Measurements from ENCODE around the gene ESRRB. TPM values are rescaled to one million over a fixed set of nuclear protein-coding genes. Genes with fewer than 3 reads are reported as not detected.

The ESRRB gene
- total RNA-seq, 2 donors from 2014 or later: 1.1 to 1.2 TPM

DNA sequence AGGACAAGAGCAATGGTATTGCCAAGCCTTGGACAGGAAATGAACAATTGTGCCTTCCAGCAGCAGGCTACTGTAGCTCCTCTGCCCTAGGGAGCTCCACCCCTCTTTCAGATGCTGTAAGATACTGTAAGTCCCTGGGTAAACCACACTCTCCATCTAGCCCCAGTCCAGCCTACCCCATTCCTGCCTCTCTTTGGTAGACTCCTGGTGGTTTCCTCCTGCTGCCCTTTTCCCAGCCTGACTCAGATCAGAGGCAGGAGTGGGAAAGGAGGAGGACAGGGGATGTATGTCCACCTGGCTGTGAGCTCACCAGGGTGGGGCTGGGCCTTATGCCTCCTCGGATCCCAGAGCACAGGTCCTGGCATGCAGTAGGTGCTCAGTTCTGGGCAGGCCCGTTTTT is 174.6 kb downstream of the ESRRB start:
- no peaks in the 10 kb centered on the region for H3K36me3 Mint-ChIP-seq (ENCODE audit: low read depth)
- Histone ChIP-seq H3K4me1 (ENCODE audit: control insufficient read depth, insufficient read depth, low read length) (no peaks in the 10 kb centered on the region), H3K9me3 (ENCODE audit: control insufficient read depth, low read length) (no peaks in the 10 kb centered on the region), H3K4me3 (ENCODE audit: low read length) (no peak overlapping the region), H3K9ac (ENCODE audit: extremely low read depth, low read length, poor library complexity, severe bottlenecking) (no peak overlapping the region), H3K27me3 (ENCODE audit: control insufficient read depth, insufficient read depth, low read length, poor library complexity, severe bottlenecking) (no peaks in the 10 kb centered on the region), H3K36me3 (ENCODE audit: control insufficient read depth, insufficient read depth, low read length) (no peaks in the 10 kb centered on the region), H3K27ac (ENCODE audit: low read depth, low read length) (no peak overlapping the region)
- DNase-seq: peak; percentile 74
- H3K4me3 Mint-ChIP-seq: no peak overlapping the region
- no peaks in the 10 kb centered on the region for H3K27me3 Mint-ChIP-seq (ENCODE audit: insufficient read depth)
- H3K9me3 Mint-ChIP-seq: no peaks in the 10 kb centered on the region
- TF ChIP-seq, protein P1, sequence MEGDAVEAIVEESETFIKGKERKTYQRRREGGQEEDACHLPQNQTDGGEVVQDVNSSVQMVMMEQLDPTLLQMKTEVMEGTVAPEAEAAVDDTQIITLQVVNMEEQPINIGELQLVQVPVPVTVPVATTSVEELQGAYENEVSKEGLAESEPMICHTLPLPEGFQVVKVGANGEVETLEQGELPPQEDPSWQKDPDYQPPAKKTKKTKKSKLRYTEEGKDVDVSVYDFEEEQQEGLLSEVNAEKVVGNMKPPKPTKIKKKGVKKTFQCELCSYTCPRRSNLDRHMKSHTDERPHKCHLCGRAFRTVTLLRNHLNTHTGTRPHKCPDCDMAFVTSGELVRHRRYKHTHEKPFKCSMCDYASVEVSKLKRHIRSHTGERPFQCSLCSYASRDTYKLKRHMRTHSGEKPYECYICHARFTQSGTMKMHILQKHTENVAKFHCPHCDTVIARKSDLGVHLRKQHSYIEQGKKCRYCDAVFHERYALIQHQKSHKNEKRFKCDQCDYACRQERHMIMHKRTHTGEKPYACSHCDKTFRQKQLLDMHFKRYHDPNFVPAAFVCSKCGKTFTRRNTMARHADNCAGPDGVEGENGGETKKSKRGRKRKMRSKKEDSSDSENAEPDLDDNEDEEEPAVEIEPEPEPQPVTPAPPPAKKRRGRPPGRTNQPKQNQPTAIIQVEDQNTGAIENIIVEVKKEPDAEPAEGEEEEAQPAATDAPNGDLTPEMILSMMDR (conservative IDR thresholded peaks at IDR 0.05): no peak
- WGBS, 2 experiments (ENCODE audit: insufficient coverage in 1 of 2, insufficient read length in 1 of 2): 77 to 80% methylated on average over 1 to 2 of the region's 2 CpGs
- peak overlapping the region; percentile 22 for H3K27ac Mint-ChIP-seq
- H3K4me1 Mint-ChIP-seq: peaks cover 31% of the 10 kb centered on the region

DNA sequence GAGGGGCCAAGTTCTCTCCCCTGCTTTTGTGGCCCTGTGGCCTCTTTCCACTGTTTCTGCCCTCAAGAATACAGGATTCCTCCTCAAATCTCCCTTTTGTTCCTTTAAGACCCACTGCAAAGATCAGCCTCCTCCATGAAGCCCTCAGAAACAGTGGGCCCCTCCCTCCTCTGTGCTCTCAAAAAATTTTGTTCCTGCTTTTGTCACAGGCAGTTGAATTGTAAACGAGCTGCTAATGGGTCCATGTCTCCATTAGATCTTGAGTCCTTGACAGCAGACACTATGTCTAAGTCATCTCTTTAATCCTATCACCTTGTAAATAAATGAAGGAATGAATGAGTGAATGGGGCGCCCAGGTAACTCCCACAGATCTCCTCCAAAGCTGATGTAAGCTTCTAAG is 175.2 kb downstream of the ESRRB start:
- Histone ChIP-seq H3K27ac (ENCODE audit: low read depth, low read length) (no peak overlapping the region), H3K36me3 (ENCODE audit: control insufficient read depth, insufficient read depth, low read length) (no peaks in the 10 kb centered on the region), H3K4me1 (ENCODE audit: control insufficient read depth, insufficient read depth, low read length) (no peaks in the 10 kb centered on the region), H3K9me3 (ENCODE audit: control insufficient read depth, low read length) (no peaks in the 10 kb centered on the region), H3K27me3 (ENCODE audit: control insufficient read depth, insufficient read depth, low read length, poor library complexity, severe bottlenecking) (no peaks in the 10 kb centered on the region), H3K4me3 (ENCODE audit: low read length) (no peak overlapping the region), H3K9ac (ENCODE audit: extremely low read depth, low read length, poor library complexity, severe bottlenecking) (no peak overlapping the region)
- Mint-ChIP-seq H3K27me3 (ENCODE audit: insufficient read depth) (no peaks in the 10 kb centered on the region), H3K4me3 (no peak overlapping the region), H3K27ac (peak overlapping the region; percentile 22), H3K36me3 (ENCODE audit: low read depth) (no peaks in the 10 kb centered on the region), H3K4me1 (peaks cover 32% of the 10 kb centered on the region), H3K9me3 (no peaks in the 10 kb centered on the region)
- TF ChIP-seq, protein P1 (conservative IDR thresholded peaks at IDR 0.05): no peak
- DNase-seq: peak; percentile 86
- 63% methylated on average over 2 of the region's 2 CpGs; no CpG with 5 or more reads in 1 of the 2 experiments for WGBS, 2 experiments (ENCODE audit: insufficient coverage in 1 of 2, insufficient read length in 1 of 2)

Other genes starting within 250 kb of the ESRRB start
- 100 to 1,000 TPM; 111 to 116 TPM for gene GPATCH2L, start 224.2 kb upstream of the ESRRB start, total RNA-seq